Measurements from ENCODE around the gene UGT1A5. TPM values are rescaled to one million over a fixed set of nuclear protein-coding genes. Genes with fewer than 3 reads are reported as not detected.
"Not testable (repeated sequence)": the region's sequence is repeated elsewhere in the genome, so short reads cannot be mapped to it uniquely, and the experiment has no call there.

The UGT1A5 gene
- polyA plus RNA-seq, 5 donors, result not detected

- no peak for DNase-seq
Measured at GRCh38 chr2:233746475-233747282, 34.0 kb downstream of the UGT1A5 start.

GRCh38 chr2:233747283-233747544, 34.5 kb downstream of the UGT1A5 start:
- no peak for DNase-seq

GRCh38 chr2:233750689-233751088, 38.0 kb downstream of the UGT1A5 start:
- not testable (repeated sequence) for DNase-seq

- not testable (repeated sequence) for DNase-seq
Measured at GRCh38 chr2:233751212-233752009, 38.7 kb downstream of the UGT1A5 start.

GRCh38 chr2:233754872-233755611, 42.3 kb downstream of the UGT1A5 start:
- no peak for DNase-seq

GRCh38 chr2:233756429-233757081, 43.8 kb downstream of the UGT1A5 start:
- DNase-seq, result no peak

- DNase-seq, result no peak
Measured at GRCh38 chr2:233758141-233758540, 45.4 kb downstream of the UGT1A5 start.

- no peak for DNase-seq
Measured at GRCh38 chr2:233758849-233759248, 46.1 kb downstream of the UGT1A5 start.

GRCh38 chr2:233760043-233760442, 47.3 kb downstream of the UGT1A5 start, which contains the start of gene UGT1A1:
TSS of gene UGT1A1 (plus strand) at chr2:233760270. CDS start at chr2:233760288, 18 bp downstream.
- DNase-seq, result no peak

- DNase-seq, result no peak
Measured at GRCh38 chr2:233761040-233761769, 48.5 kb downstream of the UGT1A5 start.

GRCh38 chr2:233764264-233764663, 51.6 kb downstream of the UGT1A5 start:
- DNase-seq, result no peak

GRCh38 chr2:233764761-233765160, 52.1 kb downstream of the UGT1A5 start:
- no peak for DNase-seq

GRCh38 chr2:233766416-233766815, 53.7 kb downstream of the UGT1A5 start:
- DNase-seq, result no peak

GRCh38 chr2:233768076-233768475, 55.4 kb downstream of the UGT1A5 start:
- no peak for DNase-seq

- no peak for DNase-seq
Measured at GRCh38 chr2:233769260-233769659, 56.6 kb downstream of the UGT1A5 start.

- no peak for DNase-seq
Measured at GRCh38 chr2:233772153-233772552, 59.4 kb downstream of the UGT1A5 start.

- no peak for DNase-seq
Measured at GRCh38 chr2:233772583-233772982, 59.9 kb downstream of the UGT1A5 start.

GRCh38 chr2:233773854-233774253, 61.1 kb downstream of the UGT1A5 start:
- DNase-seq, result no peak

- DNase-seq, result no peak
Measured at GRCh38 chr2:233775414-233775813, 62.7 kb downstream of the UGT1A5 start.

GRCh38 chr2:233778030-233778429, 65.3 kb downstream of the UGT1A5 start, which contains the start of gene MROH2A:
TSS of gene MROH2A (plus strand) at chr2:233778330. CDS start at chr2:233779359, 1,029 bp downstream.
- DNase-seq, result no peak

- DNase-seq, result no peak
Measured at GRCh38 chr2:233779722-233780121, 67.0 kb downstream of the UGT1A5 start.
